ENCODE results near the gene SKOR1. TPM values are rescaled to one million over a fixed set of nuclear protein-coding genes. Genes with fewer than 3 reads are reported as not detected.

Gene SKOR1
- polyA plus RNA-seq, 1 of the 3 experiments (the other 2 are of a cell fraction) = 0.26 TPM

GRCh38 chr15:67807141-67807540 lies 18.2 kb upstream of the SKOR1 start:
- no peak overlapping the region for H3K27ac ChIP-seq (ENCODE audit: low read depth in 2 of 2, low read length in 1 of 2)
- H2AFZ ChIP-seq (ENCODE audit: low read depth) = no peak overlapping the region
- H3F3A ChIP-seq (replicated peaks; ENCODE audit: insufficient read depth) = no peaks in the 10 kb centered on the region
- H4K20me1 ChIP-seq (ENCODE audit: insufficient read depth) = no peaks in the 10 kb centered on the region
- no peak for DNase-seq
- H3K4me3 ChIP-seq (ENCODE audit: low read depth in 2 of 2, low read length in 1 of 2) = no peak overlapping the region
- ChIA-PET POLR2A (no interaction called here), CTCF (no interaction called here)
- H3K4me1 ChIP-seq (ENCODE audit: control insufficient read depth in 1 of 2, insufficient read depth in 2 of 2, low read depth in 1 of 2, low read length in 1 of 2) = no peaks in the 10 kb centered on the region; a peak in 1 of 4 replicates
- H3K4me2 ChIP-seq = no peak overlapping the region
- 83% methylated on average over 1 of the region's 5 CpGs for WGBS (ENCODE audit: low lambda C conversion rate)
- no peak overlapping the region for H3K9ac ChIP-seq
- no peak for TF ChIP-seq FOXJ3 (CRISPR knock-in tag; IDR thresholded peaks at IDR 0.05)
- TF ChIP-seq NRF1 (IDR thresholded peaks at IDR 0.05; ENCODE audit: low read depth, low read length) = no peak
- TF ChIP-seq EP300 (IDR thresholded peaks at IDR 0.05; ENCODE audit: borderline replicate concordance in 1 of 2, low read depth in 1 of 2, low read length in 1 of 2) = no peak
- TF ChIP-seq NFIC (IDR thresholded peaks at IDR 0.05; ENCODE audit: borderline replicate concordance) = no peak
- no peak for TF ChIP-seq RCOR1 (IDR thresholded peaks at IDR 0.05; ENCODE audit: low read length)
- no peak for TF ChIP-seq RXRA (IDR thresholded peaks at IDR 0.05; ENCODE audit: borderline replicate concordance, low read depth)
- no peak for TF ChIP-seq USF1 (IDR thresholded peaks at IDR 0.05; ENCODE audit: borderline replicate concordance, low read depth)
- TF ChIP-seq RFX5 (IDR thresholded peaks at IDR 0.05; ENCODE audit: low read length) = no peak
- no peak for TF ChIP-seq GATA2 (CRISPR knock-in tag; IDR thresholded peaks at IDR 0.05)
- no peak for TF ChIP-seq TAF1 (IDR thresholded peaks at IDR 0.05; ENCODE audit: borderline replicate concordance, low read depth, low read length)
- no peak for TF ChIP-seq USF2 (IDR thresholded peaks at IDR 0.05; ENCODE audit: borderline replicate concordance, low read depth, low read length)
- no peak for TF ChIP-seq SIN3A (IDR thresholded peaks at IDR 0.05; ENCODE audit: borderline replicate concordance, low read depth, low read length)
- H3K9me3 ChIP-seq = no peaks in the 10 kb centered on the region
- no peaks in the 10 kb centered on the region for H3K36me3 ChIP-seq (replicated peaks in 1 of 2; ENCODE audit: control insufficient read depth in 1 of 2, insufficient read depth in 2 of 2, low read length in 1 of 2)
- no peaks in the 10 kb centered on the region for H3K79me2 ChIP-seq (ENCODE audit: insufficient read depth)
- no peaks in the 10 kb centered on the region for H3K9me2 ChIP-seq
- H3K27me3 ChIP-seq (ENCODE audit: insufficient read depth) = no peaks in the 10 kb centered on the region

- CTCF ChIA-PET = no interaction called here
- H3K4me2 ChIP-seq = no peak overlapping the region
- no peaks in the 10 kb centered on the region for H3K36me3 ChIP-seq (replicated peaks in 1 of 2; ENCODE audit: control insufficient read depth in 1 of 2, insufficient read depth in 2 of 2, low read length in 1 of 2)
- no peaks in the 10 kb centered on the region for H3K27me3 ChIP-seq (ENCODE audit: insufficient read depth)
- POLR2A ChIA-PET = no interaction called here
- no peak overlapping the region for H3K27ac ChIP-seq (ENCODE audit: low read depth in 2 of 2, low read length in 1 of 2)
- H2AFZ ChIP-seq (ENCODE audit: low read depth) = no peak overlapping the region
- no peaks in the 10 kb centered on the region for H3K9me2 ChIP-seq
- no peak overlapping the region for H3K4me3 ChIP-seq (ENCODE audit: low read depth in 2 of 2, low read length in 1 of 2)
- 89% methylated on average over 7 of the region's 7 CpGs for WGBS (ENCODE audit: low lambda C conversion rate)
- no peak for DNase-seq
- no peak for TF ChIP-seq YY1 (IDR thresholded peaks at IDR 0.05; ENCODE audit: low read depth)
- no peak for TF ChIP-seq FOXJ3 (CRISPR knock-in tag; IDR thresholded peaks at IDR 0.05)
- no peak for TF ChIP-seq GATA2 (CRISPR knock-in tag; IDR thresholded peaks at IDR 0.05)
- no peak for TF ChIP-seq RXRA (IDR thresholded peaks at IDR 0.05; ENCODE audit: borderline replicate concordance, low read depth)
- no peak for TF ChIP-seq JUND (IDR thresholded peaks at IDR 0.05)
- no peak for TF ChIP-seq TAF1 (IDR thresholded peaks at IDR 0.05; ENCODE audit: borderline replicate concordance, low read depth, low read length)
- no peak for TF ChIP-seq USF2 (IDR thresholded peaks at IDR 0.05; ENCODE audit: borderline replicate concordance, low read depth, low read length)
- TF ChIP-seq USF1 (IDR thresholded peaks at IDR 0.05; ENCODE audit: borderline replicate concordance, low read depth) = no peak
- no peak for TF ChIP-seq RAD21 (IDR thresholded peaks at IDR 0.05; ENCODE audit: low read length)
- no peak for TF ChIP-seq REST (IDR thresholded peaks at IDR 0.05; ENCODE audit: low read depth, low read length)
- no peak for TF ChIP-seq MAX (IDR thresholded peaks at IDR 0.05; ENCODE audit: low read depth)
- no peak for TF ChIP-seq NRF1 (IDR thresholded peaks at IDR 0.05; ENCODE audit: low read depth, low read length)
- TF ChIP-seq CHD2 (IDR thresholded peaks at IDR 0.05; ENCODE audit: low read length, partially characterized antibody) = no peak
- TF ChIP-seq FOSL2 (IDR thresholded peaks at IDR 0.05; ENCODE audit: borderline replicate concordance, low read depth) = no peak
- H3F3A ChIP-seq (replicated peaks; ENCODE audit: insufficient read depth) = no peaks in the 10 kb centered on the region
- H4K20me1 ChIP-seq (ENCODE audit: insufficient read depth) = no peaks in the 10 kb centered on the region
- no peak overlapping the region for H3K9ac ChIP-seq
- no peaks in the 10 kb centered on the region for H3K9me3 ChIP-seq
- H3K4me1 ChIP-seq (ENCODE audit: control insufficient read depth in 1 of 2, insufficient read depth in 2 of 2, low read depth in 1 of 2, low read length in 1 of 2) = no peaks in the 10 kb centered on the region; a peak in 1 of 4 replicates
- H3K79me2 ChIP-seq (ENCODE audit: insufficient read depth) = no peaks in the 10 kb centered on the region
Observed at GRCh38 chr15:67807836-67808235, 17.5 kb upstream of the SKOR1 start.
